G401 (cell line): ENCODE data around the gene ETS2. TPM values are rescaled to one million over a fixed set of nuclear protein-coding genes. Genes with fewer than 3 reads are reported as not detected.
"Not testable (repeated sequence)": the region's sequence is repeated elsewhere in the genome, so short reads cannot be mapped to it uniquely, and the experiment has no call there.

ENCODE experiments used
- DNase-seq: peaks from one replicate; pipeline ENCODE4 v3.0.0-alpha.2; 2015; ENCODE audit warnings: low spot score
- in situ Hi-C: cut with HindIII; loops from 2 replicates; pipeline ENCODE4 v1.10.0; 2016; ENCODE audit warnings: low sequenced_read_pairs, mixed read lengths
- total RNA-seq: library from RNA; depleted of rRNA; stranded (reverse); fragments of >200 nt; shearing (Covaris generic); gene quantifications from 2 replicates; pipeline ENCODE4 v1.2.3, GENCODE V29; 2014

Gene ETS2
- total RNA-seq, 1 experiment from 2014 or later, result 1.8 TPM

- in situ Hi-C loops, result no loop called here
- DNase-seq, result no peak
These were observed 7.8 kb downstream of the ETS2 start for GRCh38 chr21:38813547-38813946.

- DNase-seq, result no peak
- in situ Hi-C loops, result no loop called here
These were observed 8.7 kb downstream of the ETS2 start for GRCh38 chr21:38814126-38815059.

- in situ Hi-C loops, result no loop called here
- no peak for DNase-seq
These were observed 9.3 kb downstream of the ETS2 start for GRCh38 chr21:38815060-38815405.

GRCh38 chr21:38816400-38816977 is 10.8 kb downstream of the ETS2 start:
- in situ Hi-C loops, result no loop called here
- no peak for DNase-seq

GRCh38 chr21:38817371-38818324 is 11.9 kb downstream of the ETS2 start:
- in situ Hi-C loops, result no loop called here

GRCh38 chr21:38818325-38818723 is 12.6 kb downstream of the ETS2 start:
- in situ Hi-C loops, result no loop called here
- no peak for DNase-seq

More at GRCh38 chr21:38817371-38818324, 11.9 kb downstream of the ETS2 start:
- no peak for DNase-seq

GRCh38 chr21:38819051-38819718 is 13.5 kb downstream of the ETS2 start:
- in situ Hi-C loops, result no loop called here
- no peak for DNase-seq

- in situ Hi-C loops, result no loop called here
- no peak for DNase-seq
These were observed 14.0 kb downstream of the ETS2 start for GRCh38 chr21:38819719-38820159.

- DNase-seq, result no peak
- in situ Hi-C loops, result no loop called here
These were observed 14.9 kb downstream of the ETS2 start for GRCh38 chr21:38820471-38821239.

GRCh38 chr21:38821248-38821647 is 15.5 kb downstream of the ETS2 start:
- in situ Hi-C loops, result no loop called here
- no peak for DNase-seq

- in situ Hi-C loops, result no loop called here
- no peak for DNase-seq
These were observed 16.4 kb downstream of the ETS2 start for GRCh38 chr21:38821959-38822682.

GRCh38 chr21:38822778-38823238 is 17.1 kb downstream of the ETS2 start:
- in situ Hi-C loops, result no loop called here
- DNase-seq, result no peak

- in situ Hi-C loops, result no loop called here
These were observed 18.0 kb downstream of the ETS2 start for GRCh38 chr21:38823737-38824123.

GRCh38 chr21:38824124-38824822 is 18.5 kb downstream of the ETS2 start:
- DNase-seq, result no peak
- in situ Hi-C loops, result no loop called here

More at GRCh38 chr21:38823737-38824123, 18.0 kb downstream of the ETS2 start:
- no peak for DNase-seq

- no peak for DNase-seq
- in situ Hi-C loops, result no loop called here
These were observed 19.5 kb downstream of the ETS2 start for GRCh38 chr21:38825269-38825668.

GRCh38 chr21:38825921-38826320 is 20.2 kb downstream of the ETS2 start:
- in situ Hi-C loops, result no loop called here
- DNase-seq, result no peak

- in situ Hi-C loops, DNase-seq: not testable (repeated sequence)
These were observed 22.4 kb downstream of the ETS2 start for GRCh38 chr21:38828111-38828510.
